Neuronal stem cell (in vitro differentiated cells): ENCODE measurements around the gene C9orf78. TPM values are rescaled to one million over a fixed set of nuclear protein-coding genes. Genes with fewer than 3 reads are reported as not detected.

Experiments used
- DNase-seq: peaks from one replicate; pipeline ENCODE4 v3.0.0-alpha.2; 2013; ENCODE audit warnings: low spot score
- H2AFZ ChIP-seq: one replicate; pipeline ENCODE4 v1.6.1; 2013; ENCODE audit warnings: mild to moderate bottlenecking, low read length, inconsistent platforms
- H2AK5ac ChIP-seq: 2 replicates; pipeline ENCODE4 v1.6.1; 2013; ENCODE audit warnings: low read depth, mild to moderate bottlenecking, inconsistent platforms, low read length, moderate library complexity, mixed read lengths
- H2BK120ac ChIP-seq: 2 replicates; pipeline ENCODE4 v1.6.1; 2013; ENCODE audit warnings: low read depth, mild to moderate bottlenecking, inconsistent platforms, low read length, moderate library complexity, mixed read lengths
- H2BK12ac ChIP-seq: one replicate; pipeline ENCODE4 v1.6.1; 2013; ENCODE audit warnings: low read length, inconsistent platforms
- H2BK15ac ChIP-seq: 2 replicates; pipeline ENCODE4 v1.6.1; 2013; ENCODE audit warnings: mild to moderate bottlenecking, low read length, inconsistent platforms, mixed read lengths
- H2BK5ac ChIP-seq: one replicate; pipeline ENCODE4 v1.6.1; 2013; ENCODE audit warnings: inconsistent platforms, mild to moderate bottlenecking, low read length, moderate library complexity
- H3K14ac ChIP-seq: one replicate; pipeline ENCODE4 v1.6.1; 2013; ENCODE audit warnings: low read length, inconsistent platforms
- H3K18ac ChIP-seq: 2 replicates; pipeline ENCODE4 v1.6.1; 2013; ENCODE audit warnings: low read length, inconsistent platforms
- H3K23ac ChIP-seq: 2 replicates; pipeline ENCODE4 v1.6.1; 2013; ENCODE audit warnings: low read depth, mild to moderate bottlenecking, mixed read lengths, low read length, inconsistent platforms; ENCODE audit not compliant: poor library complexity
- H3K27ac ChIP-seq: replicated peaks from 3 replicates; pipeline ENCODE4 v1.5.1; 2013; ENCODE audit warnings: low read length, inconsistent platforms
- H3K27me3 ChIP-seq, 3 experiments: 2 replicates each; pipeline ENCODE4 v1.6.1; 2013; ENCODE audit warnings: low read length in 3 of 3, mild to moderate bottlenecking in 2 of 3, inconsistent platforms in 1 of 3, low read depth in 1 of 3, mixed read lengths in 1 of 3, moderate library complexity in 1 of 3; ENCODE audit not compliant: control insufficient read depth in 3 of 3, insufficient read depth in 3 of 3
- H3K36me3 ChIP-seq, 2 donors: replicated peaks in 1 of 2; 2 replicates each; pipeline ENCODE4 v1.6.1; 2013; ENCODE audit warnings: low read length in 2 of 2; ENCODE audit not compliant: control insufficient read depth in 2 of 2, insufficient read depth in 2 of 2
- H3K4ac ChIP-seq: 2 replicates; pipeline ENCODE4 v1.6.1; 2013; ENCODE audit warnings: inconsistent platforms, mild to moderate bottlenecking, low read length, moderate library complexity
- H3K4me1 ChIP-seq, 2 donors: 1 replicate in 1 of 2; 2 replicates in 1 of 2; pipeline ENCODE4 v1.6.1; 2013; ENCODE audit warnings: low read length in 2 of 2, low read depth in 1 of 2; ENCODE audit not compliant: control insufficient read depth in 2 of 2, insufficient read depth in 1 of 2
- H3K4me2 ChIP-seq: one replicate; pipeline ENCODE4 v1.6.1; 2013; ENCODE audit warnings: mild to moderate bottlenecking, low read length, inconsistent platforms; ENCODE audit not compliant: insufficient read depth, poor library complexity, severe bottlenecking
- H3K4me3 ChIP-seq, 2 donors: 2 replicates each; pipeline ENCODE4 v1.5.1; 2013; ENCODE audit warnings: low read length in 2 of 2, mild to moderate bottlenecking in 2 of 2, inconsistent platforms in 1 of 2, moderate library complexity in 1 of 2
- H3K79me1 ChIP-seq: one replicate; pipeline ENCODE4 v1.6.1; 2013; ENCODE audit warnings: low read depth, mild to moderate bottlenecking, inconsistent platforms, low read length, moderate library complexity
- H3K9ac ChIP-seq: one replicate; pipeline ENCODE4 v1.6.1; 2013; ENCODE audit warnings: mild to moderate bottlenecking, low read depth, low read length, inconsistent platforms; ENCODE audit not compliant: poor library complexity
- H3K9me3 ChIP-seq, 2 donors: replicated peaks in 1 of 2; 2 replicates each; pipeline versions ENCODE3 to v1.6.1; 2013; ENCODE audit warnings: low read length in 2 of 2, mild to moderate bottlenecking in 2 of 2, inconsistent platforms in 1 of 2, low read depth in 1 of 2, mixed read lengths in 1 of 2, moderate library complexity in 1 of 2; ENCODE audit not compliant: control insufficient read depth in 2 of 2, insufficient read depth in 1 of 2
- H4K8ac ChIP-seq: one replicate; pipeline ENCODE4 v1.6.1; 2013; ENCODE audit warnings: low read depth, mild to moderate bottlenecking, inconsistent platforms, low read length, moderate library complexity
- H4K91ac ChIP-seq: one replicate; pipeline ENCODE4 v1.6.1; 2013; ENCODE audit warnings: low read length, low read depth, mild to moderate bottlenecking, inconsistent platforms; ENCODE audit not compliant: poor library complexity
- WGBS, 2 donors: extraction: QIAGEN DNeasy Blood & Tissue Kit; methylation state at CpG; one replicate each; pipeline ENCODE4 v1.1.7; 2013; ENCODE audit warnings: missing lambda C conversion rate in 2 of 2, mixed read lengths in 1 of 2; ENCODE audit not compliant: insufficient read length in 2 of 2, insufficient replicate concordance in 1 of 2; ENCODE audit errors: extremely low coverage in 2 of 2; 5-methylcytosine and 5-hydroxymethylcytosine counted together
- polyA plus RNA-seq, 2 experiments: library from polyadenylated mRNA; stranded (reverse); fragments of 200-250 nt; gene quantifications; one replicate each; pipeline ENCODE4 v1.2.3, GENCODE V29; 2013

C9orf78 gene, protein sequence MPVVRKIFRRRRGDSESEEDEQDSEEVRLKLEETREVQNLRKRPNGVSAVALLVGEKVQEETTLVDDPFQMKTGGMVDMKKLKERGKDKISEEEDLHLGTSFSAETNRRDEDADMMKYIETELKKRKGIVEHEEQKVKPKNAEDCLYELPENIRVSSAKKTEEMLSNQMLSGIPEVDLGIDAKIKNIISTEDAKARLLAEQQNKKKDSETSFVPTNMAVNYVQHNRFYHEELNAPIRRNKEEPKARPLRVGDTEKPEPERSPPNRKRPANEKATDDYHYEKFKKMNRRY
- 37.6 TPM for polyA plus RNA-seq (2013, experiment 1 of 2)
- polyA plus RNA-seq (2013, experiment 2 of 2): 36.0 TPM

GRCh38 chr9:129835128-129835859, at the start of gene C9orf78, which contains the start of gene USP20:
C9orf78 (minus strand) TSS chr9:129835275; CDS start chr9:129835221, 54 bp downstream.
USP20 (plus strand) TSS chr9:129835458; CDS start chr9:129852556, 17,098 bp downstream.
- no peak within 1 kb of the TSS for H2BK12ac ChIP-seq
- no peaks in the 10 kb centered on the region for H3K27me3 ChIP-seq
- peak within 1 kb of the TSS; percentile 92 for H2AFZ ChIP-seq
- peak within 1 kb of the TSS; percentile 65 for H3K18ac ChIP-seq
- H3K14ac ChIP-seq: peak within 1 kb of the TSS; percentile 10
- H4K91ac ChIP-seq: no peak within 1 kb of the TSS
- H2BK15ac ChIP-seq: no peak within 1 kb of the TSS
- no peak within 1 kb of the TSS for H3K4ac ChIP-seq
- peak within 1 kb of the TSS; percentile 79 to 95 for H3K4me3 ChIP-seq
- H2BK5ac ChIP-seq: no peak within 1 kb of the TSS
- peak within 1 kb of the TSS; percentile 94 for H3K9ac ChIP-seq
- H3K4me2 ChIP-seq: peak within 1 kb of the TSS; percentile 86
- DNase-seq: peak; percentile 97
- no peak within 1 kb of the TSS for H2AK5ac ChIP-seq
- H3K27ac ChIP-seq: no peak within 1 kb of the TSS
- no peak within 1 kb of the TSS for H4K8ac ChIP-seq
- no peaks in the 10 kb centered on the region for H3K9me3 ChIP-seq
- H3K36me3 ChIP-seq: peaks cover 8 to 38% of the 10 kb centered on the region in 2 donors
- H3K79me1 ChIP-seq: peaks cover 8% of the 10 kb centered on the region
- WGBS, 2 donors: no CpG with 5 or more reads among the region's 81 CpGs
- peaks cover 4 to 7% of the 10 kb centered on the region in 2 donors for H3K4me1 ChIP-seq
- no peak within 1 kb of the TSS for H2BK120ac ChIP-seq
- peak within 1 kb of the TSS; percentile 96 for H3K23ac ChIP-seq

DNA sequence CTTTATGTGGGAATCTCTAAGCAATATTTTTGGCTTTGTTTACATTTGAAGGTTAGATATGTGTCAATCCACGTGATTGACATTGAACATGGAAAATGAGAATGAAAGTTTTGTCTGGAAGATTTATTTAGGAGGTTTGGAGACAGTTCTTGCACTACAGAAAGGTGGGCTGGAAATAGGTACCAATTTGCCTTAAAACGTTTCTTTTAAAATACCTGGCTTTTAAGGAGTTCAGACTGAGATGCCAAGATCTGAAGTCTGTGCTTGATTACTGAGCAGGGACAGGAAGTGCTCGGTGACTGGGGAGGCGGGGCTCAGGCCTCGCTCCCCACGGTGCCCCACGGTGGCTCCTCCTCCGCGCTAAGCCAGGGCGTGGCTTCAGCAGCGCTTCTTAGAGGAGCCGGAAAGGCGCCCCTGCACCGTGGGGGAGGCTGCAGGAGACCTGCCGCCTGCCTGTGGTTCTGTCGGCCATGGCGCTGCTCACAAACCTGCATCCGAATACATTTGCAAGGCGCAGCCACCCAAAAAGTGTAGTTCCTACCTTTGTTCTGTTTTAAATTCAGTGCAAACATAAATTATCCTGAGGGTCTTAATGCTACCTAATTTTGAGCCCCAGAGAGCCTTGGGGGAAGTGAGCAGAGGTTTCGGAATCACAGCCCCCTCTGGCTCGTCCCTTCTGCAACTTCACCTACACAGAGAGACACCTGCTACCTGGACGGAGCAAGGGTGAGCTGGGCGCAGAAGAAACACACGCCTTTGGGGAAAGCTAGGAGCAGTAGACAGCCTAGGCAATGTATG, 49.3 kb upstream of the C9orf78 start:
- no peak overlapping the region for H3K27ac ChIP-seq

DNA sequence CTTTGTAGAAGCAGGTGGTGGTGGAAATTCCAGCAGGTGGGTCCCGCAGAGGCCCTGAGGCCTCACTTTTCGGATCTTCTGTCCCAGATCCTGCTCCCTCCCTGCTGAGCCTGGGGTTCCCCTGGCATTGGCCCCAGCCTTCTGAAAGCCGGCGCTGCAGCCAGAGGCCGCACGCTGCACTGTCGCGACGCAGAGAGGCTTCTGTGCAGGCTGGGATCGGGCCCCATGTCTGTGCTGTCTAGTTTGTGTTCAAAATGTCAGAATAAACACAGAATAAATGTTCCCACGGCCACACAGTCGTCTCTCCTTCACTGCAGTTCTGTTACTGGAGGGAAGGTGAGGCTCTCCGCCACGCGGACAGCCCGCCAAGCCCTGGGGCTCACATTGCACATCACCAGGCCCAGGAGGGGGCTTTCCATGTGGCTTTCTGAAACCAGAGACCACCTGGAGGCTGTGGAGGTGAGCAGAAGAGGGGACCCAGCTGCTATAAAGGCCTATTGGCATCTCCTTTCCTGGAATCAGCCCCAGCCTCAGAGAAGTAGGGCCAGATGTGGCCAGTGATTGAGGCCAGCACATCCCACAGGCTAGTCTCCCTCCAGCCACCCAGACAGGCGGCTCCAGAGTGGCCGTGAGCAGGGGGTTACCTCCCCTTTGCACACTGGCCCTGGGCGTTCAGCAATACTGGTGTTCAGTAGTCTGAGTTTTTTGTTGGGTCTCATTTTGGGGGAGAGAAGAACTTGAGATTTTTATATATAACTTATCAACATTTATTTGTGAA, 46.7 kb upstream of the C9orf78 start:
- H2AFZ ChIP-seq: no peak overlapping the region
- no peak overlapping the region for H3K9ac ChIP-seq
- H3K23ac ChIP-seq: peak overlapping the region; percentile 39
- no peaks in the 10 kb centered on the region for H3K9me3 ChIP-seq
- H3K79me1 ChIP-seq: no peaks in the 10 kb centered on the region
- H4K8ac ChIP-seq: no peak overlapping the region
- H3K18ac ChIP-seq: no peak overlapping the region
- H2BK5ac ChIP-seq: no peak overlapping the region
- no peak overlapping the region for H3K27ac ChIP-seq
- DNase-seq: no peak
- H3K4me2 ChIP-seq: no peak overlapping the region
- no peak overlapping the region for H2AK5ac ChIP-seq
- no peak overlapping the region for H2BK12ac ChIP-seq
- no peak overlapping the region for H4K91ac ChIP-seq
- H3K14ac ChIP-seq: no peak overlapping the region
- no CpG with 5 or more reads among the region's 19 CpGs for WGBS, 2 donors
- no peak overlapping the region for H2BK15ac ChIP-seq
- no peak overlapping the region for H2BK120ac ChIP-seq
- H3K4me1 ChIP-seq: peaks cover 12 to 14% of the 10 kb centered on the region in 2 donors
- peaks cover 8 to 18% of the 10 kb centered on the region in 2 donors for H3K36me3 ChIP-seq
- H3K27me3 ChIP-seq: no peaks in the 10 kb centered on the region
- no peak overlapping the region for H3K4me3 ChIP-seq
- no peak overlapping the region for H3K4ac ChIP-seq

More for the DNA sequence above, 49.3 kb upstream of the C9orf78 start:
- Histone ChIP-seq H3K9me3 (peaks cover 0 to 3% of the 10 kb centered on the region in 2 donors), H3K27me3 (no peaks in the 10 kb centered on the region), H2BK15ac (peak overlapping the region; percentile 99), H3K18ac (peak overlapping the region; percentile 97), H3K4me3 (peak overlapping the region in 1 of 2 donors; percentile 32), H3K9ac (peak overlapping the region; percentile 68), H2AK5ac (peak overlapping the region; percentile 99), H2BK5ac (no peak overlapping the region), H3K4me2 (peak overlapping the region; percentile 42), H2AFZ (peak overlapping the region; percentile 73), H2BK12ac (peak overlapping the region; percentile 59), H3K4ac (peak overlapping the region; percentile 77), H3K36me3 (peaks cover 6 to 27% of the 10 kb centered on the region in 2 donors), H2BK120ac (peak overlapping the region; percentile 92), H4K8ac (no peak overlapping the region), H3K79me1 (no peaks in the 10 kb centered on the region), H3K4me1 (peaks cover 12 to 19% of the 10 kb centered on the region in 2 donors), H3K14ac (peak overlapping the region; percentile 12), H3K23ac (peak overlapping the region; percentile 87), H4K91ac (no peak overlapping the region)
- no CpG with 5 or more reads among the region's 24 CpGs for WGBS, 2 donors
- peak; percentile 71 for DNase-seq
